Stimulated activated CD4-positive, alpha-beta T cell treated with anti-CD3 and anti-CD28 coated beads, TNF-alpha, amount 100 ng/mL, for 1 hour (primary cell): ENCODE results near the gene FBXO9.

ENCODE experiments used
- DNase-seq, 3 donors: peaks; one replicate each; pipeline ENCODE4 v3.0.0-alpha.2; 2020; ENCODE audit warnings: low read depth in 3 of 3, low spot score in 1 of 3

FBXO9 gene

DNA sequence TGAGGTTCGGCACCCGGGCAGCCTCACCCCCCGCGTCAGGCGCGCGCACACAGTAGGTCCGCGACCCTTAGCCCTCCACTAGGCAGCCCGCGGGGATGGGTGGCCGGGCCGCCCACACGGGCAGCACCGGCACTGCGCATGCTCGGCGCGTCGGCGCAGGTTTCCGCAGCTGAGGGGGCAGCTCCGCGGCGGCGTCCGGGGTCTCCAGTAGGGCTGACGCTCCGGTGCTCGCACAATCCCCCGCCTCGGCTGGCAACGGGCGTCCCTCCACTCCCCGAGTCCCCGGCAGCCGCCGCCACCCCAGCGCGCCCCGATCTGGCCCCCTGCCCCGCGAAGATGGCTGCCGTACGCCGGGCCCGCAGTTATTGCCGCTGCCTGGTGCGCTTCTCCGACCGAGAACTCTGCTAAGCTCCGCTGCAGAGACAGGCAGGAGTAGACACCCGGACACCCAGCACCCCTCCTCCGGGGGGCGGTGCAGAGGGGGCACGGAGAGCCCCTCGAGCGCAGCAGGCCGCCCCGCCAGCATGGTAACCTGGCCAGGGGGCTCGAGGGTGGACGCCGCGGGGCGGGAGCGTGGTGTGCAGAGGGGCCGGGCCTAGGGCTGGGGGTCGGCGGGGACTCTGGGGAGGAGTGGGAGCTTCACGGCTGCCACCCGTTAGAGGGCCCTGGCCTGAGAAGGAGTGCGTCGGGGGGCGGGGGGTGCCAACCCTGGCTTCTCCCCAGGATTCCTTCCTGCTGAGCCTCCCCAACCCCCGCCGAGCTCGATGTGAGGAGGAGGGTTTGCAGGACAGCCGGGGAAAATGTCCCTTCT is at the start of gene FBXO9:
TSS of gene FBXO9 (plus strand) at position 139 of the 811 bp plus-strand sequence. CDS start at position 525, 386 bp downstream.
- peak; percentile 31 to 64 (median 44) for DNase-seq

- no peak for DNase-seq
Measured at GRCh38 chr6:53015486-53015885, 49.7 kb upstream of the FBXO9 start.

DNA sequence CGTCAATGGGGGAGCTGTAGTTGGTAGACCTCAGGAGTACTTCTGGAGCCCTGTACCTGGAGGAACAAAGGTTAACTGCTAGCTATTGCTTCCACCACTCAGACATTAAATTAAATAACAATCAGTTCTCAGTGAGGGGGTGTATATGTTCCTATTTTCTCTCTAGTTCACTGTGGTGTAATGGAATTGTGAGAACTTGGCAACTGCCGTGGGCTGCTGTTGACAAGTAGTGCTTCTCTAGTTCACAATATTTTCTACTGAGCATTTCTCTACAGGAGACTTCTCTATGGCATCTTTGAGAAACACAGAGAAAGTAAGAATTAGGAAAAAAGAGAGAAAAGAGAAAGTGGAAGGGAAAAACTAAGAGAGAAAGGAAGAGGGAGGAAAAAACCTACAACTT is 46.8 kb upstream of the FBXO9 start:
- no peak for DNase-seq

GRCh38 chr6:53020005-53020744 is 45.0 kb upstream of the FBXO9 start:
- DNase-seq: no peak

DNA sequence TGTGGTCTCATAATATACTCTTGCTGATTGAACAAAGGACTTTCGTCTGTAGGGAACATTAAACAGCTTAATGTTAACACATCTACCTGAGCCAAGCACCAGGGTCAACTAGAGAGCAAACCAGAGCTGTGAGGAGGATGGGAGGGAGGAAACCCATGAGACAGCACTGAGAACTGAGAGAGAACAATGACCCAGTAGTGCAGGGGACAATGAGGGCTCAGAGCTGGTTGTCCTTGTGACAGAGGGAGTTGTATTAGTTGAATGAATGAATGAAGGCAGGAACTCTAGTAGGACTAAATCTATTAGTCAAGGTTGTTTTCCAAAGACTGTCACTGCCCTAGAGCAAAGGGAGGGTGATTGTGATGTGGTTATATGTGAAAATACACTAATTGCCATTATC is 41.9 kb upstream of the FBXO9 start:
- DNase-seq: no peak

GRCh38 chr6:53026526-53026925 is 38.7 kb upstream of the FBXO9 start:
- DNase-seq: no peak

DNA sequence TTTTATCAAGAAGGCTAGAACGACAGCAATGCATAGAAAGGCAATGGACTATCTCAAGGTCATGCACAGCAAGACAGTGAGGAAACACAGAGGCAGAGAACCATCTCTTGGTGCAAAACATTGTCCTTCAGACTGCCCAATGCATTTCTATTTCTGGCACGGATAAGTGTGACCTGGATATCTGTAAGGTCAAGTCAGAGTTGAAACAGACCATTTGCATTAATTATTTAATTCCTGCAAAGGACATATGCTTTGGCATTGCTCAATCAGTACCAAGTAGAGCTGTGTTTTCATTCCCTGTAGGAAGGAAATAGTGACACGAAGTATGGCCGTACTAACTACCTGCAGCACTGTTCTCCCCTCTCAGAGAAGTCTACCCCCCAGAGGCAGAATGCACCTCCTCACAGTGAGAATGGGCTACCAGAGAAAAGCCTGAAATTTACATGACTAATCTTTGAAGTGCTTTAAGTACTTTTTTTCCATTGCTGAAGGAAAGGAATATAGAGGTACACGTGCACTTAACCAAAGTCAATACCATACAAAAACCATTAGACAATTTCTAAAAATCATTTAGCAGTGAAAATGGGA is 38.0 kb upstream of the FBXO9 start:
- DNase-seq: no peak

DNA sequence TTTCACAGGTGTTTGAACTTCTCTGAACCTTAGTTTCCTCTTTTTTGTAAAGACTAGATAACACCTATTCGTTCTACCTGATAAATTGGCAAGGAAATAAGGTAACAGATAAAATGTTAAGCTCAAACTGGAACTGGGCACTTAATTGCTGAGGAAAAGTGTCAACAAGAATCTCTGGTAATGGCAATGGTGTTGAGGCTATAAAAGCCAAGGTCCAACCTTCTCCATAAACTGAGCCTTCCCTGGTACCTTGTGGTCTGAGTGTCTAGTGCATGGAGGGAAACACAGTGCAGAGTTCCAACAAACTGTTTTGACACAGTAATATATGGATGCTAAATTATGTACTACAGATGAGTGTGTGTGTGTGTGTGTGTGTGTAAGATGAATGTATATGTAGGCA is 36.7 kb upstream of the FBXO9 start:
- no peak for DNase-seq

DNA sequence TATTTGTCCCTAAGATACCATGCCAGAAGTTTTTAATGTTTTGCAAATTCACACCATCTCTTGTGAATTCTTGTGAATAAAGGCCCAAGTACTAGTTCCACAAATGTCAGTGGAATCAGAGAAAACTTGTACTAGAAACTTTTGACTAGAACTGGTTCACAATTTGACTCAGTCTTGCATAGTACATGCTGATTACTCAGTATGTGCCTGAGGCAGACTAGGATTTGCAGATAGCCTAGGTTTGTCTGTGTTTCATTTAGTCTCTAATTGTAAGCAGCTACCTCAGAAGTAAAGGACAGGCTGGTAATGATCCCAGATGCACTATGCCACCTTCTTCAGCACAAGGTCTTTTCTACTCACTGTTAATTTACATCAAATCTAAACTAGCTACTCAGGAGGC is 35.9 kb upstream of the FBXO9 start:
- DNase-seq: no peak

DNA sequence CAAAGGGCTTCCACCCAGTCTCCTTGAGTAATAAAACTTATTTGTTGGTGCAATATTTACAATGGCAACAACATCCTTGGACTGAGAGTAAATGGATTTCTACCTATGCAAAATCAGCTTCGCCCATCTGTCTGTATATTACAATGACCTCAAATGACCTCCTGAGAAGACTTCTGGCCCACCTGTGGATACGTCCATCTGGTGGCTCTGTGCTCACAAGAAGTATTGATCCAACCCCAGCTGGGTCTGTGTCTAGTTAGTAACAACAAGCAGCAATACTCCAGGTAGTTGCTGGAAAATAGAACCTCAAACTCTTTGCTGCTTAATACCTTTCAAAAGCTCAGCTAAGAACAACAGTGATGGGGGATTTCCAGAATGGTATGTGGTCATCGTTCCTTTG is 35.4 kb upstream of the FBXO9 start:
- DNase-seq: no peak

DNA sequence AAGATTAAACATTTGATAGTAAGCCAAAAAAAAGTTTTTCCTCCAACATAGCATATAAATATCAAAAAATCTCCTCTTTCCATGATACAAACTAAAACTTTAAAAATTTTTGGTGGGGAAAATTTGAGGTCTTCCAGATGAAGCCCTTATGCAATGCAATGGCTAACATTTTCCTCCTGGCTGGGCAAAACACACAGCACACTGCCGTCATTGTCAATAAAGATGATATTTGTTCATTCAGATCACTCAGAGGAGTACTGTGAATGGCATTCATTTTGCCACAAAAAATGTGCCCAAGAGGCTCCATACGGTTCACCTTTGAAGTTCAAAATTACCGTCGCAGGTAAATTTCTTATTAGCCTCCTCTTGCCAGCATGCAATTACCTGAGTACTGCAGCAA is 33.9 kb upstream of the FBXO9 start:
- no peak for DNase-seq

GRCh38 chr6:53032849-53033248 is 32.4 kb upstream of the FBXO9 start:
- DNase-seq: no peak

DNA sequence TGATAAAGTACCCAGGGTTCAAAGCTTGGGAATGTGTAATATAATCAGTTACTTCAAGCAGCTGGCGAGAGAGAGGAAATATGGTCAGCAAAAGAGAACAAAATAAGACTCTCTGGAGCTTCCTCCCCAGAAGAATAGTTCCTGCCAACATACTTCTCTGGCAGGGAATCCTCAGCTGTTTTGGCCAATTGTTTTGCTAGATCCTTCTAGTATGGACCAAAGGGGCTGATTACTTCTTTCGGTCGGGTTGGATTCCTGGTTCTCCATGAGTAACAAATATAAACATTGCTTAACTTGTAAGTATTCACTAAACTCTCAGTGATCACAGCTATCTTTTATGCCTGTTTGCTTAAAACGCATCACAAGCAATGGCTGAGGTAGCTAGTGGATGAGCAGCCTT is 31.4 kb upstream of the FBXO9 start:
- no peak for DNase-seq

DNA sequence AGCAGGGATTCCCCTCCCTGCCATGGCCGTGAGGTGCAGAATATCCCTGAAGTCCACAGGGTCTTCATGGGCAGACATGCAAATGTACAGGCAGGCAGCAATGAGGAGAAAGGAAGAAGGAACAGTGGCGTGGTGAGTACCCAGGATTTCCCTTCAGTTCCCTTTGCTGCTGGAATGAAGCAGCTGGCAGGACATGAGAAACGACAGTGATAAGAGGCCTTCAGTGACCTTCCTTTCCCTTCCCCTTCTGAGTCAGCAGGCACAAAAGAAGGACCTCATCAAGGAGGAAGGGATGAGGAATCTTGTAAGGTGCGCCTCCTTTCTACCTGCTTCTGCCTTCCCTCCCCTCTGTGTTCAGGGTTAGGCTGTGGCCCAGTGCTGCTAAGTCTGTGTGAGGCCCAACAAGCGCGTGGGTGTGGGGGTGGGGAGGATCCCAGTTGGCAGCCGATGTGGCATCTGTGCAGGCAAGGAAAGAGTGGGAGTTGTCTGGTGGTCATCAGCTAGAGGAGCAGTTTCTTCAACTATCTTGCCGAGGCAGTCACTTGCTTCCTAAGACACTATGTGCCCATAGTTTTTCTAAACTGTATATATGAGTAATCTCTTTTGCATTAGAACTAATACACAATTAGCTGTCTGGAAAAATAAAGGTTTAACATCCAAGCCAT is 29.5 kb upstream of the FBXO9 start:
- DNase-seq: no peak

DNA sequence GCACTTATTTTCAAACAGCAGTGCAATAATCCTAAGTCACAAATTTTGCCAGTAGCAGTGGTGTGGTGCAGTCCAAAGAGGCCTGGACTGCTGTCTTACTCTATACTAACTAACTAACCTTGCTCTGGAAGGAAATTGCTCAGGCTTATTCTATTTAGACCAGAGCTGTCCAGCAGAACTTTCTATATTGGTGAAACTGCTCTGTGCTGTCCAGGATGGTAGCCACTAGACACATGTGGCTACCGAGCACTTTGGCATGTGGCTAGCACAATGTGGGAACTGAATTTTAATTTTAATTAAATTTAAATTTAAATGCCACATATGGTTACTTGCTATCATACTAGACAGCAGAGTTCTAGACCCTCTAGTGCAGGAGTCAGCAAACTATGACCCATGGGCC is 27.1 kb upstream of the FBXO9 start:
- DNase-seq: no peak

DNA sequence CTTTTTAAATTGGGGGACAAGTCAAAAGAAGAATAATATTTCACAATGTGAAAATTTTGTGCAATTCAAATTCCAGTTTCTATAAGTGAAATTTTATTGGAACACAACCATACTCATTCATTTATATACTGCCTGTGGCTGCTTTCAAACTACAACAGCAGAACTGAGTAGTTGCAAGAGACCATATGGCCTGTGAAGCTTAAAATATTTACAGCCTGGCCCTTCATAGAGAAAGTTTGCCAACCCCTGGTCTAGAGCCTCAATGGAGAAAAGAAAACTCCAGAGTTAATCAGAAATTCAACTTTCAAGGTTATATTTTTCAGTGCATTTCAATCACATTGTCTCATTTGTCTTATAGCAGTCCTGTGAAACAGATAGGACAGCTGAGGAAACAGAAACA is 26.6 kb upstream of the FBXO9 start:
- DNase-seq: no peak

DNA sequence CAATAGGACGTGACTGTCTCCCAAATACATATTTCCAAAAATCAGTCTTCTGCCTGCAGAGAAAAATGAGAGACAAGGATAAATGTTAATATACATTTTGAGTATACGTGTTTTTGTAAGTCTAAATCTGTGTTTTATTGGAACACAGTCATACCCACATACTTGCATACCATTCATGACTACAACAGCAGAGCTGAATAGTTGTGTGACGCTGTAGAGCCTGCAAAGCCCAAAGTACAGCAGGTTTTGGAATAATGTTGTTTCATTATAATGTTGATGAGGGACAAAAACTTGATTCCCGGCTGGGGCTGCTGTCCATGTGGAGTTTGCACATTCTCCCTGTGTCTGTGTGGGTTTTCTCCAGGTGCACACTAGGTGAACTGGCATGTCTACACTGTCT is 23.8 kb upstream of the FBXO9 start:
- DNase-seq: no peak

GRCh38 chr6:53042112-53042511 is 23.1 kb upstream of the FBXO9 start:
- no peak for DNase-seq

DNA sequence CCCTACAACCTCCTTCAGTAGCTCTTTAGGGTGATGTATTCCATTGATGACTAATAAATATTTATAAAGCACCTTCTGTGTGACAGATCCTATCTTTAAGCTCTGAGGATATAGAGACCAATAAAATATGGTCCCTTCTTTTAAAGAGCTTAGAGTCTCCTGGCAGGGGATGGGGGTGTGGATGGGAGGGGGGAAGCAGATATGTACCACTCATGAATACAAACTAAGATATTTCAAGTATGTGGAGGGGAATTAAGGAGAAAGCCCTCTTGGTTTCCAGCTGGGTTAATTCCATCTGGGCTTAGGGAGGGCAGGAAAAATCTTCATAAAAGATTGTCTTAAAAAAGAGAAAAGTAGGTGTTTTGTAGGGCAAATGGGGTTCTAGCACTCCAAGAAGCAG is 21.6 kb upstream of the FBXO9 start:
- DNase-seq: no peak

GRCh38 chr6:53044071-53044470 is 21.1 kb upstream of the FBXO9 start:
- DNase-seq: no peak

DNA sequence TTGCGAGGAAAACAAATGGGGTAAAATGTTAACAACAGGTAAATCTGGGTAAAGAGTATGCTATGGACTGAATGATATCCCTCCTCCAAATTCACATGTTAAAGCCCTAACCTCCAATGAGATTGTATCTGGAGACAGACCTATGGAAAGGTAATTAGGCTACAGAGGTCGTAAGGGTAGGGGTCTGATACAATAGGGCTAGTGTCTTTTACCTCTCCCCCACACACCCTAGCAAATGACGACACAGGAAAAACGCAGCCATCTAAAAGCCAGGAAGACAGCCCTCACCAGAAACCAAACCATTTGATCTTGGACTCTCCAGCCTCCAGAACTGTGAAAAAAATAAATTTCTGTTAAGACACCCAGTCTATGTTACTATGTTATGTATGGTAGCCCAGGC is 20.6 kb upstream of the FBXO9 start:
- no peak for DNase-seq
